Measurements from ENCODE around the gene CTTNBP2.

The CTTNBP2 gene

GRCh38 chr7:117882594-117882993 lies 9.4 kb upstream of the CTTNBP2 start:
- H3K4me3 ChIP-seq (ENCODE audit: low read length) = no peak overlapping the region
- no peak for DNase-seq (ENCODE audit: low read depth)
- TF ChIP-seq CTCF (IDR thresholded peaks at IDR 0.05; ENCODE audit: insufficient read depth, low read depth, low read length, missing control alignments) = no peak

GRCh38 chr7:117876761-117877160 lies 3.5 kb upstream of the CTTNBP2 start:
- H3K4me3 ChIP-seq (ENCODE audit: low read length) = no peak overlapping the region
- no peak for DNase-seq (ENCODE audit: low read depth)
- no peak for TF ChIP-seq CTCF (IDR thresholded peaks at IDR 0.05; ENCODE audit: insufficient read depth, low read depth, low read length, missing control alignments)

- peak; percentile 14 for DNase-seq (ENCODE audit: low read depth)
- peak; percentile 7 for TF ChIP-seq CTCF (IDR thresholded peaks at IDR 0.05; ENCODE audit: insufficient read depth, low read depth, low read length, missing control alignments)
- H3K4me3 ChIP-seq (ENCODE audit: low read length) = no peak overlapping the region
Measured at GRCh38 chr7:117875566-117875965, 2.3 kb upstream of the CTTNBP2 start.

GRCh38 chr7:117874191-117874700 lies 1.0 kb upstream of the CTTNBP2 start:
- no peak for DNase-seq (ENCODE audit: low read depth)
- no peak for TF ChIP-seq CTCF (IDR thresholded peaks at IDR 0.05; ENCODE audit: insufficient read depth, low read depth, low read length, missing control alignments)
- H3K4me3 ChIP-seq (ENCODE audit: low read length) = no peak overlapping the region

- peak overlapping the region; percentile 60 for H3K4me3 ChIP-seq (ENCODE audit: low read length)
- no peak for TF ChIP-seq CTCF (IDR thresholded peaks at IDR 0.05; ENCODE audit: insufficient read depth, low read depth, low read length, missing control alignments)
- peak; percentile 11 for DNase-seq (ENCODE audit: low read depth)
Measured at GRCh38 chr7:117872561-117873309, 506 bp downstream of the CTTNBP2 start.

- no peak for TF ChIP-seq CTCF (IDR thresholded peaks at IDR 0.05; ENCODE audit: insufficient read depth, low read depth, low read length, missing control alignments)
- peak overlapping the region; percentile 60 for H3K4me3 ChIP-seq (ENCODE audit: low read length)
- peak; percentile 5 for DNase-seq (ENCODE audit: low read depth)
Measured at GRCh38 chr7:117871778-117872538, 1.3 kb downstream of the CTTNBP2 start.

Measured in epithelial cell of esophagus (primary cell).